Amniotic stem cell (primary cell): ENCODE results near the gene ZNF221.

Experiments
- DNase-seq: peaks from one replicate; lab custom pipeline; 2025; lab: John Stamatoyannopoulos, UW

Gene ZNF221

GRCh38 chr19:43957891-43958290 is 6.9 kb downstream of the ZNF221 start:
- no peak for DNase-seq

- DNase-seq, result no peak
Measured at GRCh38 chr19:43960411-43960810, 9.4 kb downstream of the ZNF221 start.

DNA sequence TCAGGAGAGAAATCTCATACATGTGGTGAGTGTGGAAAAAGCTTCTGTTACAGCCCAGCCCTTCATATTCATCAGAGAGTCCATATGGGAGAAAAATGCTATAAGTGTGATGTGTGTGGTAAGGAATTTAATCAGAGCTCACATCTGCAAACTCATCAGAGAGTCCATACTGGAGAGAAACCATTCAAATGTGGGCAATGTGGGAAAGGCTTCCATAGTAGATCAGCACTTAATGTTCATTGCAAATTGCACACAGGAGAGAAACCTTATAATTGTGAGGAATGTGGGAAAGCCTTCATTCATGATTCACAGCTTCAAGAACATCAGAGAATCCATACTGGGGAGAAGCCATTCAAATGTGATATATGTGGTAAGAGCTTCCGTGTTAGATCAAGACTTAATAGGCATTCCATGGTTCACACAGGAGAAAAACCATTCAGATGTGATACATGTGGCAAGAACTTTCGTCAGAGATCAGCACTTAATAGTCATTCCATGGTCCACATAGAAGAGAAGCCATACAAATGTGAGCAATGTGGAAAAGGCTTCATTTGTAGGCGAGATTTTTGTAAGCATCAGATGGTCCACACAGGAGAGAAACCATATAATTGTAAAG is 15.2 kb downstream of the ZNF221 start:
- DNase-seq, result no peak

- no peak for DNase-seq
Measured at GRCh38 chr19:43976732-43977131, 25.7 kb downstream of the ZNF221 start.

GRCh38 chr19:43983544-43983911 is 32.5 kb downstream of the ZNF221 start:
- DNase-seq, result no peak

DNA sequence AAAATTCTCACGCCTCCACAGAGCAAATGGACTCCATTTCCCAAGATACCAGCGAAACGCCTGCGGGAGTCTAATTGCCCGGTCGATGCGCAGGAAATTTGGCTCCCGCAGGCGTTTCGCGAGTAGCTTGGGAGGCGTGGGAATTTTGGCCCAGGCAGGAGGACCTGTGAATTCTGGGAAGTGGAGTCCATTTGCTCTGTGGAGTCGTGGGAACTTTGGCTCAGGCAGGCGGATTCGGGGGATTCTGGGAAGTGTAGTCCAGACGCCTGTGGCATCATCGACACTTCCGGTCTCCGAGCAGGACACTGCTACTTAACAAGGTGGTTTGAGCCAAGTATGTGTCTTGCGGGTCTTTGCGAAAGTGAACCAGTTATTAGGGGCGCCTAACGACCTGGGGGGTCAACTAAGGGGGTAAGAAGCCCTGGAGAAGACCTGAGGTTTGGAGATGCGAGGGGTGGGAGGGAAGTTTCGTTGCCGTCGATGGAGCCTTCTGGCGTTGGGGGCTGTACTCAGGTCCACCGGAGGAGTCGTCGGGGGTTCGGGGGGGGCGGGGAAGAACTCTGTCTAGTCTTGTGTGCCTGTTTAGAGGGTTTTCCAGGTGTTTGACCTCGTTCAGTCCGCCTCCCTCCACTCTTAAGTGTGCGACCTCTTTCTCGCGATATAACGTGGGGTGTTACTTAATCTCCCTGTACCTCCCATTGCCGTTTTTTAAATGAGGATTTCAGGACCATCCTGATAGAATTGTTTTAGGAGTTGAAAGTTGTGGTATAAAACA is 33.1 kb downstream of the ZNF221 start, which contains the start of gene ZNF155:
Gene ZNF155, plus strand, starts transcription at position 277 of the 775 bp plus-strand sequence. CDS start 4,356 bp downstream, outside the sequence.
- DNase-seq, result peak; percentile 93

DNA sequence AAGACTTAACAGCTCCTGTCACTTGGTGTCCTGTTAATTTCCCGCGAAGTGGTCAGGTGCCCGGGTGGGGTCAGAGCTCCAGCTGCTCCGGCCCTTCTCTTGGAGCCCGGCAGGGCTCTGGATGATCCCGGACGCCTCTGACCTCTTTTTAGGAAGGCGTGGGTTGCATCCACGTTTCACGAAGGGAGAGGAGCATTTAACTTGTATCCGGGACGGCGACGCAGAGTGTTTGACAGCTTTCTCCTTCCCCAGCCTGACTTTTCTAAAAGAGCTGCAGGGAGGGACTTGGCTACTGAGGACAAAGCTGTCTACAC is 33.6 kb downstream of the ZNF221 start:
- no peak for DNase-seq

DNA sequence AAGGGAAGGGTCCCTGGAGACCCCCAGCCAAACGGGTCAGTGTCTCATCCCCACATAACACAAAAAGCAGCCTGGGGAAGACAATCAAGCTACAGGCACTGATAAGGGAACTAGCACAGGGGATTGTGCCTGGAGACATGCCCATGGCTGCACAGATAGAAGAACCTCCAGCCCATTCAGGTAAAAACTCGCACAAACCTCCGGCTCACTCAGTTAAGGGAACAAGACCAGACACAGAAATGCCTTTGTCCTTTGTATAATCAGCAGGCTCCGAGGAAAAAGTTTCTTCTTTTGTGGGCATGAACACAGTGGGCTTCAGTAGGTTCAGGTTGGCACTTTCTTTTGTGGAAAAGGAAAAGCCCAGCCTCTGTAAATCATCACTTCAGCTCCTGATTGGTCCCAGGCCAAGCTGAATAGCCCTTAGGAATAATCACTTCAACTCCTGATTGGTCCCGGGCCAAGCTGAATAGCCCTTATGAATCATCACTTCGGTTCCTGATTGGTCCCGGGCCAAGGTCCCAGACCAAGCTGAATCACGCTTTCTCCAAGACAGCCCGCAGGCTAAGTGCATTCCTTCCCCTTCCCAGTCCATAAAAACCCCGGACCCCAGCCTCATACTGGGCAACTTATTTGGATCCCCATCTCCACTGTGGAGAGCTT is 46.7 kb downstream of the ZNF221 start:
- no peak for DNase-seq

DNA sequence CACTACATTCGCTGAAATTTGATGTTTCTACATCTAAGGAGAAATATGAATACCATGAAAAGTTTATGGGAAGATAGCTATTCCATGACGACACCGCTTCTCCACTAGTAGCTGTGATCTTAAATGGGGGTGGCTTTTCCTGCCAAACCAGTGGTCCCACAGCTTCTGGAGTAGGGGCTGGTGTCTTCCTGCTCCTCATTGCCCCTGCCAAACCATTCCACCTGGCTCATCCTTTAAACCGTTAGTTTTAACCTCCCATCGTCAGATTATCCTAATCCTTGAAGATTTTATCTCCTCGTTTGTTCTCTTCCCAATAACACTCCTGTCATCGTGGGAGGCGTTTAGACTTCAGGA is 51.2 kb downstream of the ZNF221 start:
- no peak for DNase-seq

DNA sequence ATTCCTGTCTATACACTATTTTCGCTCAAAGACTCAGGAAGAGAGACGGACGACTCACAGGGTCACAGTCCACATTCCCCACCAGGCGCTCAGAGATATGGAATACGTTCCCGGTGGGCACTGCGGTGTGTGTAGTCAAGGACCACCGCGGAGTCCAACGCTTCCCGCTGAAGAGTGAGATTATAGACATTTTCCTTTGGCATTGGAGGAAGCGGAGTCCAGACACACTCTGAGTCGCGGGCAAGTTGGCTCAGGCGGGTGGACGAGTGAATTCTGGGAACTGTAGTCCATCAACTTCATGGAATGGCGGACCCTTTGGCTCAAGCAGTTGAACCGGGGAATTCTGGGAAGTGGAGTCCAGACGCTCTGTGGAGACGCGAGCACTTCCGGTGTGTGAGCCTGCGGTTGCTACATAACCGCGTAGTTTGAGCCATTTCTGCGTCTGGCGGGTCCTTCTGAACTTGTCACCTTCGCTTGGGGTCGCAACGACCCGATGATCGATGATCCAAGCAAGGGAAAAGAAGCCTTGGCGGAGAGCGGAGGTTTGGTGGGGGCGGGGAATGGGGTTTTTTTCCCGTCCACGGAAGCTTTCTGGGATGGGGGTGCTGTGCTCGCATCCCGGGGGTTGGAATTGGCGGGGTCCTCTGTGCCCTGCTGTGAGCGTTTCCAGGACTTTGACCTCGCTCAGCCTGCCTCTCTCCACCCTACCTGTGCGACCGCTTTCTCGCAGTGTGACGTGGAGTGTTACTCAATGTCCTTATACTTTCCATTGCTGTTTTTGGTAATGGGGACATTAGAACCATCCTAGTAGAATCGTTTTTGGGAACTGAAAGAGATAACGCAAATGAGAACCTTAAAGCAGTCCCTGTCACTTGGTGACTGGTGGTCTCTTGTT is 51.8 kb downstream of the ZNF221 start, which contains the start of gene ZNF230:
Gene ZNF230, plus strand, starts transcription at position 392 of the 895 bp plus-strand sequence. CDS start 4,122 bp downstream, outside the sequence.
- peak; percentile 94 for DNase-seq

DNA sequence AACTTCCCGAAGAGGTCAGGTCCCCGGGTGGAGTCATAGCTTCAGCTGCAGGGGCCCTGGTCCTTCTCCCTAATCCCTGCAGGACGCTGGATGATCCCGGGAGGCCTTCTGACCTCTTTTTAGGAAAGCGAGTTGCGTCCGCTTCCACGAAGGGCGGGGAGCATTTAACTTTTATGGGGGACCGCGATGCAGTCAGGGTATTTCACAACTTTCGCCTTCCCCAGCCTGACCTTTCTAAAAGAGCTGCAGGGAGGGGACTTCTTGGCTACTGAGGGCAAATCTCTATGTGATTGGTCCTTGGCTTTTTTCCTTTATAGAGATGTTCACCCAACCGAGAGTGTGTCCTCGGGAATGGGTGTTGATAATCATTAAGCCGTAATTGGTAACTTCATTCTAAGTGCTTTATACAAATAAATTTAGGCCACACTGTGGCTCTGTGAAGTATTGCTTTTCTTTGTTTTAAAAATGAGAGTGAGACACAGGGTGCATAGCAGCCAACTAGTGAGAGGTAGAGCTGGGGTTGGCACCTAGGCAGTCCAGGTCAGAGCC is 52.5 kb downstream of the ZNF221 start:
- DNase-seq, result no peak

GRCh38 chr19:44005973-44006372 is 54.9 kb downstream of the ZNF221 start:
- no peak for DNase-seq

DNA sequence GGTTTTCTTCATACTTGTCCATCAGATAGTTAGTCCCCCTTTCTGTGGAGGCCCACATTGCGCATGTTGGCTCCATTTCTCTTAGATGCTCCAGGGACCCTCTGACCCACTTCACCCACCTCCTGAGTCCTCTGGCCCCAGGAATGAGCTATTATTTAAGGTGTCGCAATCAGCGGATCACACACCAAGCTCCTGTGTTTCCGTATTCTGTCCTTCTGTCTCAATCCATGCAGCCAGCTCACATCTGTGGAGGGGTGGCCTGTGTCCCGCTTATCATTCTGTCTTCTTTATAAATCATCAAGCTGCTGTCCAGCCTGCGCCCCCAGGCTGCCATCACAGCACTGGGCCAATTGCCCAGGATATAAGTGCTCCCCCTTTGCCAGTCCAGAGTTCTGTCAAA is 56.4 kb downstream of the ZNF221 start:
- no peak for DNase-seq

DNA sequence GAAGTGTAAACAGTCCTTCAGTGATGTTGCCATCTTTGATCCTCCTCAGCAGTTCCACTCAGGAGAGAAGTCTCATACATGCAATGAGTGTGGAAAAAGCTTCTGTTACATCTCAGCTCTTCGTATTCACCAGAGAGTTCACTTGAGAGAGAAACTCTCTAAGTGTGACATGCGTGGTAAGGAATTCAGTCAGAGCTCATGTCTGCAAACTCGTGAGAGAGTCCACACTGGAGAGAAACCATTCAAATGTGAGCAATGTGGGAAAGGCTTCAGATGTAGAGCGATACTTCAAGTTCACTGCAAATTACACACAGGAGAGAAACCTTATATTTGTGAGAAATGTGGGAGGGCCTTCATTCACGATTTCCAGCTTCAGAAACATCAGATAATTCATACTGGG is 59.4 kb downstream of the ZNF221 start:
- DNase-seq, result no peak
